C4-2B (cell line): Measurements from ENCODE around the gene PCF11.

ENCODE experiments used
- CTCF ChIP-seq: fragments of 450-650 bp; conservative IDR thresholded peaks from 2 replicates; pipeline ENCODE4 v1.5.1; 2017; ENCODE audit warnings: mild to moderate bottlenecking
- ZFX ChIP-seq: fragments of 450-650 bp; IDR thresholded peaks from 2 replicates; pipeline ENCODE4 v1.6.1; 2017

DNA sequence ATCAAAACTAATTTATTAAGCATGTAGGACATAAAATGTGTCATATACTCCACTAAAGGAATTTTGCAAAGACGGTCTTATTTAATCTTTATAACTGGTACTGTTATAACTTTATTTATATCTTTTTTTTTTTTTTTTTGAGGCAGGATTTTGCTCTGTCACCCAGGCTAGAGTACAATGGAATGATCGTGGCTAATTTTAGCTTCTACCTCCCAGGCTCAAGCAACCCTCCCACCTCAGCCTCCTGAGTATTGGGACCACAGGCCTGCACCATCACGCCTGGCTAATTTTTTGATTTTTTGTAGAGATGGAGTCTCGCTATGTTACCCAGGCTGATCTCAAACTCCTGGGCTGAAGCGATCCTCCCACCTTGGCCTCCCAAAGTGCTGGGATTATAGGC, 31.4 kb upstream of the PCF11 start:
- TF ChIP-seq CTCF = no peak
- TF ChIP-seq ZFX = no peak
